COLO668 (cell line): ENCODE results near the gene CABP2.

Source experiments
- DNase-seq: peaks from one replicate; lab custom pipeline; 2025; ENCODE audit not compliant: unreplicated experiment; lab: John Stamatoyannopoulos, UW

The CABP2 gene

GRCh38 chr11:67508486-67509121, 14.6 kb downstream of the CABP2 start:
- peak; percentile 98 for DNase-seq

- peak; percentile 99 for DNase-seq
Measured at GRCh38 chr11:67507864-67508485, 15.3 kb downstream of the CABP2 start, which contains the start of gene CDK2AP2. Gene CDK2AP2 (minus strand): TSS chr11:67508162. CDS start chr11:67508082, 80 bp downstream.

DNA sequence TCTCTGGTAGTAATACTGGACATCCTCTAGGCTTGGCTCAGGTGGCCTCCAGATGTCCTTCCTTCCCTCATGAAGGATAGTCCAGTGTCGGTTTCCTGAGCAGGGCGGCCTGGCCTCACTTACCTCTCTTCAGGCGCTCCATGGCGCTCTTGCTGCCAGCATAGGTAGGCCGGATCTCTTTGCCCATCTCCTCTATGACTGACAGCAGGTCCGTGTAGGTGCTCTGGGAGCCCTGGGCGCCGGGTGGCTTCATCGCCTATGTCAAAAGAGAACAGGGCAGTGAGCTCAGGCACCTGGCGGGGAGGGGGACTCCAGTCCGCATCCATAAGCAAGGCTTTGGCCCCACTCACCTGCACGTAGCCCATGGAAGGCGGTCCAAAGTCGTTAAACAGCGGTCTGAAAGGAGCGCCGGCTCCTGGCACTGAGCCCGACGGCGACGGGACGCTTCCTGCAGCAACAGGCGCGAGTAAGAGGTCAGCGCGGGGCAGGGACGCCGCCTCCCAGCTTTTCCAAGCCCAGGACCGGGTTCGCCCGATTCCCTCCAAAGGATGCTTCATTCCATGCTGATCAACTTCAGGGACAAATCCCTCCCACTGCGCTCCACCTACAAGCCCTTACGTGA, 15.9 kb downstream of the CABP2 start:
- DNase-seq: no peak

- DNase-seq: no peak
Measured at GRCh38 chr11:67506426-67507051, 16.7 kb downstream of the CABP2 start.

DNA sequence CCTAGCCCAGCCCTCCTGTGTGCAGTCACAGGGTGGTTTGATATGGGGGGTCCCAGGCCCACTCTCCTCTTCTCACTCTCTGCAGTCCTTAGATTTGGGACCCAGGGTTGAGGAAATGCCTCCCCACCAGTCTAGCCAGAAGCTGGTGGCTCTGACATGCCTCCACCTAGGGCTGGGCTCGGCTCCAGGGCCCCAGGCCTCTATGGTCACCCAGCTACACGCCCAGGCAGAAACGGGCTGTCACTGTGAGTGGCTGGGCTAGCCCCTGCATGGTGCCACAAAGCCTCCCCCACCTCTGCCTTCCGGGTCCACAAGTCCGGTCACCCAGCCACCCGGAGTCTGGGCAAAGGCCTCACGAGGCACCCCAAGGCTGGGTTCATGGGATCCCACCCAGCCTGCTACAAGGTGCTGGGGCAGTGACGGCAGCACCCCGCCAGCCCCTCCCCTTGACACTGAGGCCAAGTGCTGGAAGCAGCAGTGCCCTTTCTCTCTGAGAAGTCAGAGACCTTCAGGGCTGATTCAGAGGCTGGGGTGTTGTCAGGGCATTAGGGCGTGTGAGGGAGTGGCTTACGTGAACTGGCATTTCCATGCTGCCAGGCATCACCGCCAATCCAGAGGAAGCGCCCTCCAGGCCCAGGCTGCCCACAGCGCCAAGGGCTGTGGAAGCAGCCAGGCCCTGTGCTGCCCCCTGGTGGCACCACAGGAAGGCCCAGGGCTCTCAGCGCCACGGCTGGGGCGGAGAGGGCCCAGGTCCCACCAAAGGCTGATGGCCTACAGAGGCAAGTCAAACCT, 17.4 kb downstream of the CABP2 start:
- DNase-seq: peak; percentile 93

DNA sequence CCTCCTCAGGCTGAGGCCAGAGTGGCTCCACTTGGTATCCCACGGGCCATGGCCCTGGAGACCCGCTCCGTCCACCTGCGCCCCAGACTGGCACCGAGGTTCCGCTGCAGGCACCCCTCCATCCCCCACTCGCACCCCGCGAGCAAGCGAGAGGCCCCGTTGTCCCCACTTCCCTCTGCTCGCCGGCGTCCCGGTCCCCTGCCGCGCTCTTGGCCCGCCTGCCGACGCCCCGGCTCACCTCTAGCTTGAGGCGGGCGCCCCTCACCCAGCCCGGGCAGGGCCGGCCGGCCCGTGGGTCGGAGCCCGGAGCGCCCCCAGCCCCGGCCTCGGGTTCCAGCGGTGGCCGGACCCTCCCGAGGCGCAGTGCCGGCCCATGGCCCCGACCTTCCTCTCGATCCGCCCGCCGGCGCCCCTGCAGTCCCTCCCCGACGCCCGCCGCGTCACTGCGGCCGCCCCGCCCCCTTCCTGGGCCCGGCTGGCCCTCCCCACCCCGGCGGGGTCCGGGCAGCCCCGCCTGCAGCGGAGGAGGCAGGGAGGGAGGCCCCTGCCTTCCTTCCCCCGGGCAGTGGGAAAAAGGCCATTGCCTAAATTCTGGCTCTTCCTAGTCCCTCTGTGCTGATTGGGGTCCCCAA, 18.2 kb downstream of the CABP2 start, which contains the start of gene PITPNM1:
Gene PITPNM1, minus strand, starts transcription at position 414 of the 632 bp plus-strand sequence. CDS start 1,183 bp downstream, outside the sequence.
- DNase-seq: peak; percentile 58

- peak; percentile 53 for DNase-seq
Measured at GRCh38 chr11:67504005-67504949, 19.0 kb downstream of the CABP2 start.

DNA sequence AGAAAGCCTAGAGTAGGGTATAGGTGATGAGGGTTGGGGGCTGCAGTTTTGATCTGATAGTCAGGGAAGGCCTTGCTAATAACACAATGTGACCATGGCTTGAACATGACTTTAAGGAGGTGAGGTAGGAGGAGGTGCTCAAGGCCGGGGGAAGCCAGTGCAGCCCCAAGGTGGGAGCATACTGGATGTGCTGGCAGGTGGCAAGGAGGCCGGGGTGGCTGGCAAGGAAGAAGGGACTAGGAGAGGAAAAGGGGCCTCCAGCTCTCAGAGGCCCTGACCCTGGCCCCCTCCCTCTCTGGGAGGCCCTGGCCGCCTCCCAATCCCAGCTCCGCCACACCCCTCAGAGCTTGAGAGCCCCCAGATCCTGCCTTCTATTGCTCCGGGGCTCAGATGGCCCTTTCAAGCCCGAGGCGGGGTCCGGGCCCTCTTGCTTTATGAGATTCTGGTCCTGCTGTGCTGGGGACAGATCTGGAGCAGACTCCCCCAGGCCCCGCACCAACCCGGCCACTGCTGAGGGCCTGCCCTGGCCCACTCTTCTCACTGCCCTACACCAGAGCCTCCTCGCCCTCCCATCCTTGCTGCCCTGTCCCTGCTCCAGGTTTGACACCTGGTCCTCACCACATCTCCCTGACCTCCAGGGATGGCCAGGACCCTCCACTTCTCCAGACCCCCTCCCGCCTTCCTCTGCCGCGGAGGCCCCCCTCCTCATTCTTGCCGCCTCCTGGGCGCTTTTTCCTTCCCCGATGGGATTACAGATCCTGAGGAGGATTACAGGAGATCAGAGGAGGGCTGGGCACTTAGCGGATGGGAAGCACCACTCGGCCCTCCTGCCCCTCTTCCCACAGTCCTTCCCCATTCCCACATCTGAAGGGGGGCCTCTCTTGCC, 19.9 kb downstream of the CABP2 start:
- DNase-seq: no peak

GRCh38 chr11:67502328-67502979, 20.8 kb downstream of the CABP2 start:
- DNase-seq: no peak

DNA sequence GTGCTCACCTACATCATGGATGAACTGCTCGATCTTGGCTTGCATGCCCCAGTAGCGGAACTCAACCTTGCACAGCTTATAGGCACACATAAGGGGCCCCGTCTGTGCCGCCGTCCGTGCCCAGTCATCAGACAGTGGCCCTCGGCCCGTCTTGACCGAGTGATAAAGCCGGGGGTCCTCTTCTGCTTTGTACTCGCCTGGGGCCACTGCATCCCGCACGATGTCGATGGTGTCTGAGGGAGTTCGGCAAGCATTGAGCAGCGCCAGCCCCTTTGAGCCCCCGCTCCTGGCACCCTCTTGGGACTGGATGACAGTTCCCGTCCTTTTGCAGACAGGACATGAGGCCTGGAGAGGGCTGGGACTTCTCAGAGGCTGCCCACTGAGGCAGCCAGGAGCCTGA, 21.4 kb downstream of the CABP2 start:
- no peak for DNase-seq

DNA sequence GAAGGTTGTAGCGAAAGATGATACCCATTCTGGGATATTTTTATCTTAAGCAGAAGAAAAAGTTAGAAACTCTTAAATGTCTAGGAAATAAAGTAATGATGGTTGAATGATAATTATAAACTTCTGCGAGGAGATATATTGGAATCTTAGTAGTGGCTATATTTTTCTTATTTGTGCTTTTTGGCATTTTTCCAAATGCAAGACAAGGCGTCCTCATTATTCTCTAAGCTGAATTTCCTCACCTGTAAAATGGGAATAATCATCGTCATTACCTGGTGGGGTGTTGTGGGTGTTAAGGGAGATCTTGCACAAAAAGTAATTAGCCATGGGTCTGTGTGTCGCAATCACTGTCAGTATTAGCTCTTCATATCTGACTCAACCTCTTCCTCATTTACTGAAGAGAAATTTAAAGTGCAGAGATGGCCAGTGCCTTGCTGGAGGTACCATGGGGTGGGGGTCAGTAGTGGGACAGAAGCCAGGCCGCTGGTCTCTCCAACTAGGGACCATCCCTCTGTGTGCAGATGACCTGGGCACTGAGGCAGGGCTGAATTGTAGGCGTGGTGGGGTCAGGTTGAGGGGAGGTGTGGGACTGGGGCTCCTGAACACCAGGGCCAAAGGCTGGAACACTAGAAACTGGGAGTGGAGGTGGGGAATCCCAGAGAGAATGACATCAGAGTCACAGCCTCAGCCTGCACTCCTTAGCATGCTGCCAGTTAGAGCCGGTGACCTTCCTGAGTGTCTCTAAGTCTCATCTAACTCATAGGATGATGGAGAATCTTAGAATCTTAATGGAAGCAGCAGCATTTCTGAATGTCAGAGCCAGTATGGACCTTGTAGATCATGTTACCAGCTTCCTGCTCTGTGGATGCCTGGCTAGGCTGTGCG, 22.2 kb downstream of the CABP2 start:
- DNase-seq: no peak

- no peak for DNase-seq
Measured at GRCh38 chr11:67500484-67500821, 22.8 kb downstream of the CABP2 start.

DNA sequence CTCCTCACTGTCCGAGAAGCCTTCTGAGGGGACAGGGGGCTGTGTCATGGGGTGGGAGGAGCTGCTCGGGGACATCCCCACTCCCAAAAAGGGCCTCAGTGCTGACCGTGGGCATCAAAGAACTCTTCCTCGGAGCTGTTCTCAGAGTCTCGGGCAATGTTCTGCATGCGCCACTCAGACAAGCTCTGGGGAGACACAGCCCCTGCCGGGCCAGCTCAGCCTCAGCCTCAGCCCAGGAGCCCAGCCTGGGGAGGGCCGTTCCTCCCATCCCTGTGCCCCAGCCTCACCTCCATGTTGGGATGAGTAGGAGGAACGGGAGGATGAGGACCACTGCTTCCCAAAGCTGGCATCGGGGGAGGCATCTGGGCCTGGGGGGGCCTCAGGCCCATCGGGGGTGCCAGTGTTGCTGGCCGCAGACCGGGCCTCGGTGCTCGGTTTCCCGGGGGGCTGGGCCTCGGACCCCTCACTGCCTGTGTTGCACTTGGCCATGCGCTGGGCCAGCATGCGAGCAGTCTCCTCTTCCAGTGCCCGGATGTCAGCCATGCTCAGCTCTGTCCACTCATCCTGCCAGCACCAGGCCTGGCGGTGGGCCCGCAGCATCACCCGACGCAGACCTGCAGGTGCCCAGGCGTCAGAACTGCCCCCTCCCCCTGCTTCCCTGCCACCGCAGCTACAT, 23.3 kb downstream of the CABP2 start:
- no peak for DNase-seq

GRCh38 chr11:67498544-67498972, 24.7 kb downstream of the CABP2 start:
- DNase-seq: no peak

DNA sequence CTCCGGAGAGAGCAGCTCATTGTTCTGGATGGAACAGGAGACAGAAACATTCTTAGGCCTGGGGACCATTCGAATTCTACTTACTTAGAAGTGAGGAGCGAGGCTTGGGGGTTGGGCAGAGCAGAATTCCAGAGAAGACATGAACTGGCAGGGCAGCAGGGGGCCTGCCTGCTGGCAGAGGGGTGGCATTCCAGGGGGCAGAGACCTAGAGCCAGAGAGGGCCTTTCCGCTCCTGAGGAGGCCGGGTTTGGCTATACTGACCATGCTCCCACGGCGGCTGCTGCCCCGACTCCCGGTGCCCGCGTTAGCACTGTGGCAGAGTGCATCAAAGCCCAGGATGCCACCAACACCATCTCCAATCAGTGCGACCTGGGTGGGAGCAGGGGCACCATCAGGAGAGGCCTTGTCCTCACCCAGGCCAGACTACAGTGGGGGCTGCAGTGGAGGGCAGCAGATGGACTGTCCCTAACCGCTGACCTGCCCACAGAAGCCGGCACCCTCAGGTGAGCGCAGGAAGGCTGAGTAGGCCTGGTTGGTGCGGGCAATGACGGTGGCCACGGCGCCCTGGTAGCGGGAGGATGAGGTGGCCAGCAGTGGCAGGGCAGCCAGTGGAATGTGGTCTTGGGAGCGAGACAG, 25.5 kb downstream of the CABP2 start:
- DNase-seq: no peak

- no peak for DNase-seq
Measured at GRCh38 chr11:67496113-67496512, 27.1 kb downstream of the CABP2 start.
